Heart left ventricle (tissue), 16 donors: ENCODE measurements around the gene NPAS2. TPM values are rescaled to one million over a fixed set of nuclear protein-coding genes. Genes with fewer than 3 reads are reported as not detected.

Experiments used
- ATAC-seq, 4 donors: fragments of 200-7000 bp; cut with Tn5 transposase; one replicate each; pipeline ENCODE4 v1.9.1; 2020 to 2022; ENCODE audit warnings: moderate library complexity in 4 of 4, mild to moderate bottlenecking in 3 of 4, moderate number of reproducible peaks in 1 of 4
- DNase-seq, 5 donors: peaks; one replicate each; pipeline ENCODE4 v3.0.0-alpha.2; 2020
- H3K27ac ChIP-seq, 12 donors: fragments of 200-600 bp; sonication (generic) in 4 of 12; one replicate each; pipeline versions ENCODE4 v1.5.0 to v1.8.0; 2016 to 2022; ENCODE audit warnings: mild to moderate bottlenecking in 2 of 12
- H3K27me3 ChIP-seq, 9 donors: fragments of 200-600 bp; sonication (generic) in 2 of 9; one replicate each; pipeline versions ENCODE4 v1.5.1 to v1.8.0; 2016 to 2022; ENCODE audit warnings: mild to moderate bottlenecking in 3 of 9
- H3K36me3 ChIP-seq, 9 donors: fragments of 200-600 bp; sonication (generic) in 2 of 9; one replicate each; pipeline versions ENCODE4 v1.5.0 to v1.8.0; 2018 to 2022; ENCODE audit warnings: mild to moderate bottlenecking in 2 of 9
- H3K4me1 ChIP-seq, 12 donors: fragments of 200-600 bp; sonication (generic) in 4 of 12; one replicate each; pipeline versions ENCODE4 v1.5.0 to v1.8.0; 2016 to 2022; ENCODE audit warnings: mild to moderate bottlenecking in 3 of 12
- H3K4me3 ChIP-seq, 12 donors: fragments of 200-600 bp; sonication (generic) in 4 of 12; one replicate each; pipeline versions ENCODE4 v1.5.0 to v1.8.0; 2017 to 2022; ENCODE audit warnings: mild to moderate bottlenecking in 9 of 12, moderate library complexity in 4 of 12
- H3K9me3 ChIP-seq, 12 donors: fragments of 200-600 bp; sonication (generic) in 4 of 12; one replicate each; pipeline versions ENCODE4 v1.5.0 to v1.8.0; 2016 to 2022; ENCODE audit warnings: mild to moderate bottlenecking in 1 of 12
- POLR2A ChIP-seq, 2 donors: fragments of 450-650 bp; IDR thresholded peaks; one replicate each; pipeline ENCODE4 v1.6.1; 2017; ENCODE audit warnings: antibody characterized with exemption in 2 of 2, mild to moderate bottlenecking in 2 of 2, moderate library complexity in 2 of 2
- whole genome bisulfite sequencing, 4 donors: extraction: QIAGEN DNeasy Blood & Tissue Kit in 2 of 4; methylation state at CpG; one replicate each; pipeline versions ENCODE4 v1.1.5 to v1.1.7; 2013 to 2018; 5-methylcytosine and 5-hydroxymethylcytosine counted together
- intact Hi-C, 10 donors: fragments of 100-400 bp; cut with DNase I; formaldehyde crosslinking; loops; one replicate each; pipeline versions ENCODE4 v1.11.1 to v1.14.2; 2022
- polyA plus RNA-seq, 2 donors: library from polyadenylated mRNA; stranded (reverse); fragments of 200-250 nt; gene quantifications; one replicate each; pipeline ENCODE4 v1.2.3, GENCODE V29; 2013
- total RNA-seq, 9 donors: library from RNA; depleted of rRNA in 2 of 9; stranded (reverse); fragments of >200 nt in 2 of 9; fragmentation: NEBNext Ultra II Directional in 3 of 9; extraction: Animal tissue kit (Norgen Biotek cat#: 25700) in 3 of 9; gene quantifications; one replicate each; pipeline versions ENCODE4 v1.1.0 to v1.2.4, GENCODE V29; 2016 to 2023
- TF ChIP-seq, protein P1 (sequence below), 12 donors: fragments of 200-600 bp; sonication (generic) in 4 of 12; IDR thresholded peaks; one replicate each; pipeline versions ENCODE4 v1.5.0 to v1.8.0; 2018 to 2022; ENCODE audit warnings: antibody characterized with exemption in 12 of 12, mild to moderate bottlenecking in 5 of 12
- donor health status: ischemic (EF 13 %, LVEDD 7.1; RV severe dilation, severe dysfunction).
- donor health status: healthy with polysubstance abuse.
- donor health status: DM: no; HTN: yes; CAD: no.
- donor health status: DM: no; HTN: no; CAD: no.
- donor health status: ischemic (EF 25% LVEDD 6.9; RV normal size, moderate dysfunction).
- donor health status: ischemic (EF 25% LVEDD 5.7; RV mildly dilated, moderate dysfunction).
- donor health status: healthy.
- donor health status: DM: yes; HTN: yes; CAD: no.
- donor health status: ischemic (EF 35%, LVEDD 5.7; RV mildly dilated, moderate dysfunction).
- donor health status: nonischemic (EF 11% LVEDD 7.7; RV severe dilation, severe dysfunction).
- donor health status: DM: yes; HTN: yes; CAD: no.
- donor health status: PGD.
- donor health status: ischemic (EF 29% LVEDD 5.4; RV normal size, mild dysfunction).
- donor health status: nonischemic (EF 23%, LVEDD 6.1; RV moderate dilation, normal function).

NPAS2 gene
- total and polyA plus RNA-seq, 11 donors = 28.2 to 144 (median 43.3) TPM

DNA sequence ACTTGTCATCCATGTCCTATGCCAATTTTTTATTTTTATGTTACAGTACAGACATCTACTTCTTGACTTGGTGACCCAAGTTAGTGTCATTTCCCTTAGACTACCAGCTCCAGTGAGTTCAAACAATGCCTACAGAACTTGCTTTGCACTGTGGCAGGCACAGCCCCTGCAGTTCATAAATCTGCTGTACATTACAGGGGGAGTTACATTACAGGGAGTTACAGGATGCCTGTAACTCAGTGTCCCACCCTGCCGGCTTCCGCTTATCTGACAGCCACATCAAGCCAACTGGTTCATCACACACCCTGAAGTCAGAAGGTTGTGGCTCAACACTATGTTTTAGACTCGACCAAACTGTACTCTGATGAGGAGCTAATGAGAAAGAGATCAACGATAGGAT is 7.8 kb upstream of the NPAS2 start:
- TF ChIP-seq, protein P1, sequence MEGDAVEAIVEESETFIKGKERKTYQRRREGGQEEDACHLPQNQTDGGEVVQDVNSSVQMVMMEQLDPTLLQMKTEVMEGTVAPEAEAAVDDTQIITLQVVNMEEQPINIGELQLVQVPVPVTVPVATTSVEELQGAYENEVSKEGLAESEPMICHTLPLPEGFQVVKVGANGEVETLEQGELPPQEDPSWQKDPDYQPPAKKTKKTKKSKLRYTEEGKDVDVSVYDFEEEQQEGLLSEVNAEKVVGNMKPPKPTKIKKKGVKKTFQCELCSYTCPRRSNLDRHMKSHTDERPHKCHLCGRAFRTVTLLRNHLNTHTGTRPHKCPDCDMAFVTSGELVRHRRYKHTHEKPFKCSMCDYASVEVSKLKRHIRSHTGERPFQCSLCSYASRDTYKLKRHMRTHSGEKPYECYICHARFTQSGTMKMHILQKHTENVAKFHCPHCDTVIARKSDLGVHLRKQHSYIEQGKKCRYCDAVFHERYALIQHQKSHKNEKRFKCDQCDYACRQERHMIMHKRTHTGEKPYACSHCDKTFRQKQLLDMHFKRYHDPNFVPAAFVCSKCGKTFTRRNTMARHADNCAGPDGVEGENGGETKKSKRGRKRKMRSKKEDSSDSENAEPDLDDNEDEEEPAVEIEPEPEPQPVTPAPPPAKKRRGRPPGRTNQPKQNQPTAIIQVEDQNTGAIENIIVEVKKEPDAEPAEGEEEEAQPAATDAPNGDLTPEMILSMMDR (IDR thresholded peaks at IDR 0.05) = no peak
- TF ChIP-seq POLR2A (IDR thresholded peaks at IDR 0.05) = no peak
- Histone ChIP-seq H3K27ac (no peak overlapping the region), H3K36me3 (no peaks in the 10 kb centered on the region), H3K9me3 (no peaks in the 10 kb centered on the region), H3K27me3 (no peaks in the 10 kb centered on the region), H3K4me3 (no peak overlapping the region), H3K4me1 (peaks cover 4 to 51% (median 27%) of the 10 kb centered on the region in 12 donors)
- ATAC-seq = no peak
- intact Hi-C loops = loop anchor here in 4 of 10 donors (5.0 to 10.0 kb wide), 4 partner anchors 57 to 205 kb away; no protein-coding TSS in a partner anchor
- 69 to 77% (median 74%) methylated on average over 4 of the region's 4 CpGs for WGBS, 4 donors
- no peak for DNase-seq

DNA sequence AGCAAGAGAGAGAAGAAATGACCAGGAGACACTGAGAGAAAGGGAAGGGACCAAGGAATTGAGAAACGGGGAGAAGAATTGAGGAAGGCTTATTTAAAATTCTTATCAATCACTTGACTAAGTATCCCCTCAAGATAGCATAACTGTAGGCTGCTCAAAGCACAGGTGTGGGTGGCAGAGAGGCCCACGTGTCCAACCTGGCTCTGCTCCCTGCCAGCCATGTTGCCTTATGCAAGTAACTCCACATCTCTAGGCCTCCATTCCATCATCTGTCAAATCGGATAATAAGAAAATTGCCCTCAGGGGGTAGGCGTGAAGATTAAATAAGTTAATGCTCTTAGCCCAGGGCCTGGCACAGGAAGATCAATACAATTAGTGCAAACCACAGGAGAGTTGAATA is 7.4 kb upstream of the NPAS2 start:
- peak overlapping the region in 3 of 12 donors; percentile 32 to 84 (median 50) for H3K27ac ChIP-seq
- WGBS, 4 donors = 84 to 91% (median 88%) methylated on average over 4 of the region's 4 CpGs
- intact Hi-C loops = loop anchor here in 4 of 10 donors (5.0 to 10.0 kb wide), 4 partner anchors 58 to 205 kb away; no protein-coding TSS in a partner anchor
- no peak for ATAC-seq
- no peak for DNase-seq
- no peak for TF ChIP-seq POLR2A (IDR thresholded peaks at IDR 0.05)
- TF ChIP-seq, protein P1 (IDR thresholded peaks at IDR 0.05) = no peak
- H3K9me3 ChIP-seq = no peaks in the 10 kb centered on the region
- H3K4me1 ChIP-seq = peaks cover 4 to 53% (median 27%) of the 10 kb centered on the region in 12 donors
- H3K36me3 ChIP-seq = no peaks in the 10 kb centered on the region
- no peak overlapping the region for H3K4me3 ChIP-seq
- no peaks in the 10 kb centered on the region for H3K27me3 ChIP-seq

DNA sequence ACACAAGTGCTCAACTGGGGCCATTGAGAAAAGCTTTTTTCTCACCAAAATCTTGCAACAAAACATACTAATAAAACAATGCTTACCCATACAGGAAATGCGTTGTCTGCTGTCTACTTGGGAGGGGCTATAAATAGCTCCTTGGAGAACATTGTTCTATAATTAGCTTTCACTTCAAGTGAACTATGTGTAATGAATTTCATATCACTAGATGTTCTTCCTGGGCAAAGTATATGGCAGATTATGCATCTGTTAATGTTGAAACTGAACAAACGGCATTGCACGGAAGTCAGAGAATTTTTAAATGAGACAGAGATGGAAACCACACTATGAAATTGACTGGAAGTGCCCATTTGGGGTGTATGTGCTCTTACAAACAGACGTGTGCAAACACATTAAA is 6.4 kb upstream of the NPAS2 start:
- TF ChIP-seq POLR2A (IDR thresholded peaks at IDR 0.05) = no peak
- TF ChIP-seq, protein P1 (IDR thresholded peaks at IDR 0.05) = no peak
- H3K4me3 ChIP-seq = peak overlapping the region in 1 of 12 donors; percentile 2
- WGBS, 4 donors = 14 to 32% (median 21%) methylated on average over 4 of the region's 4 CpGs
- H3K27ac ChIP-seq = peak overlapping the region in 11 of 12 donors; percentile 32 to 84 (median 59)
- H3K4me1 ChIP-seq = peaks cover 4 to 58% (median 35%) of the 10 kb centered on the region in 12 donors
- DNase-seq (no peak), ATAC-seq (peak; percentile 59 to 84 (median 69))
- H3K36me3 ChIP-seq = no peaks in the 10 kb centered on the region
- H3K27me3 ChIP-seq = peaks cover 0 to 5% (median 0%) of the 10 kb centered on the region in 9 donors
- H3K9me3 ChIP-seq = no peaks in the 10 kb centered on the region
- intact Hi-C loops = loop anchor here in 4 of 10 donors (5.0 to 10.0 kb wide), 4 partner anchors 59 to 206 kb away; no protein-coding TSS in a partner anchor

DNA sequence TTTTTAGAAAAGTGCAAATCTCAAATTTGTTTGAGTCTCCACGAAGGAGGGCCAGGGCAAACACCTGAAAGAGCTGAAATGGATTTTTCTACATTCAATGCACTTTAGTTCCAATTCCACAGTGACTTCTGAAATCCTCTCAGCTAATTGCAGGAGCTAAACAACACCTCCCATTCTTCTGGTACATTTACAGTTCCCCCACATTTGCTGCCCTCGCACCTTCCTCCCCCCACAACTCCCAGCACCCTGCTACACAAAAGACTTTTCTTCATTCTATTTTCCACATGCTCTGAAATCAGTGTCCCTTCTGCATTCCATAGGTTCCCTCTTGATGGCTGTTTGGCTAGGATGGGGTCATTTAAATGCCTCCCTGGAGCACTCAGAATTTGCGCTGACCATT is 5.9 kb upstream of the NPAS2 start:
- Histone ChIP-seq H3K36me3 (no peaks in the 10 kb centered on the region), H3K27me3 (peaks cover 0 to 10% (median 0%) of the 10 kb centered on the region in 9 donors), H3K9me3 (no peaks in the 10 kb centered on the region), H3K4me1 (peaks cover 4 to 61% (median 36%) of the 10 kb centered on the region in 12 donors), H3K27ac (peak overlapping the region in 11 of 12 donors; percentile 32 to 84 (median 59)), H3K4me3 (no peak overlapping the region)
- intact Hi-C loops = loop anchor here in 5 of 10 donors (2.0 to 10.0 kb wide), 5 partner anchors 59 to 207 kb away; no protein-coding TSS in a partner anchor
- DNase-seq (no peak), ATAC-seq (no peak)
- WGBS, 4 donors = 79 to 95% (median 94%) methylated on average over 3 of the region's 3 CpGs
- TF ChIP-seq, protein P1 (IDR thresholded peaks at IDR 0.05) = no peak
- no peak for TF ChIP-seq POLR2A (IDR thresholded peaks at IDR 0.05)
